BE2C (cell line): ENCODE results near the gene LRRC7.

Experiments
- DNase-seq: peaks from one replicate; pipeline ENCODE4 v3.0.0-alpha.2; 2020
- H3K27me3 ChIP-seq: fragments of 250-450 bp; sonication (Bioruptor Pico); 2 replicates; pipeline ENCODE4 v1.5.1; 2020; ENCODE audit warnings: mild to moderate bottlenecking
- H3K36me3 ChIP-seq: fragments of 250-450 bp; sonication (Bioruptor Pico); 2 replicates; pipeline ENCODE4 v1.5.1; 2020; ENCODE audit warnings: mild to moderate bottlenecking
- H3K4me1 ChIP-seq: fragments of 250-450 bp; sonication (Bioruptor Pico); 2 replicates; pipeline ENCODE4 v1.5.1; 2020
- H3K4me3 ChIP-seq: 2 replicates; pipeline ENCODE4 v1.5.1; 2011; ENCODE audit warnings: low read depth, low read length
- H3K9me3 ChIP-seq: fragments of 250-450 bp; sonication (Bioruptor Pico); 2 replicates; pipeline ENCODE4 v1.5.1; 2020
- TF ChIP-seq, protein P1 (sequence below): IDR thresholded peaks from 2 replicates; pipeline ENCODE4 v1.5.1; 2012; ENCODE audit warnings: mild to moderate bottlenecking, low read depth, low read length

Gene LRRC7

GRCh38 chr1:70112838-70113237, 545.1 kb downstream of the LRRC7 start:
- H3K36me3 ChIP-seq = no peaks in the 10 kb centered on the region
- TF ChIP-seq, protein P1, sequence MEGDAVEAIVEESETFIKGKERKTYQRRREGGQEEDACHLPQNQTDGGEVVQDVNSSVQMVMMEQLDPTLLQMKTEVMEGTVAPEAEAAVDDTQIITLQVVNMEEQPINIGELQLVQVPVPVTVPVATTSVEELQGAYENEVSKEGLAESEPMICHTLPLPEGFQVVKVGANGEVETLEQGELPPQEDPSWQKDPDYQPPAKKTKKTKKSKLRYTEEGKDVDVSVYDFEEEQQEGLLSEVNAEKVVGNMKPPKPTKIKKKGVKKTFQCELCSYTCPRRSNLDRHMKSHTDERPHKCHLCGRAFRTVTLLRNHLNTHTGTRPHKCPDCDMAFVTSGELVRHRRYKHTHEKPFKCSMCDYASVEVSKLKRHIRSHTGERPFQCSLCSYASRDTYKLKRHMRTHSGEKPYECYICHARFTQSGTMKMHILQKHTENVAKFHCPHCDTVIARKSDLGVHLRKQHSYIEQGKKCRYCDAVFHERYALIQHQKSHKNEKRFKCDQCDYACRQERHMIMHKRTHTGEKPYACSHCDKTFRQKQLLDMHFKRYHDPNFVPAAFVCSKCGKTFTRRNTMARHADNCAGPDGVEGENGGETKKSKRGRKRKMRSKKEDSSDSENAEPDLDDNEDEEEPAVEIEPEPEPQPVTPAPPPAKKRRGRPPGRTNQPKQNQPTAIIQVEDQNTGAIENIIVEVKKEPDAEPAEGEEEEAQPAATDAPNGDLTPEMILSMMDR = peak; percentile 40
- no peaks in the 10 kb centered on the region for H3K9me3 ChIP-seq
- no peaks in the 10 kb centered on the region for H3K27me3 ChIP-seq
- no peak overlapping the region for H3K4me3 ChIP-seq
- no peaks in the 10 kb centered on the region for H3K4me1 ChIP-seq
- peak; percentile 5 for DNase-seq

DNA sequence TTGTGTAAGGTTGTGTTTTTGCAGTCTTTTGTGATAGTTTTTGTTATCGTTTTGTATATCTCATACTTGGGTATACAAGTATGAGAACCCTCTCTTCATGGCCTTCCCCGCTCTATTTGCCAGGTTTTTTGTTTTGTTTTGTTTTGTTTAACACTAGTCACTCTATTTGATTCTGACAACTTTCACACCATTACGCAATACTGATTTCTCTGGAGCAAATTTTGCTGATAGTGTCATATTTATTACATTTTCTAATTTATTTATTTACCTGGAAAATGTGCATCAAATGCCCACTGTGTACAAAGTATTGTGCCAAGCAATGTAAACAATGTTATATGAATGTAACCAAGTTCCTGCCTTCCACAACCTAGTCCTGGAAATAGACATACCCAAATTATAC, 547.6 kb downstream of the LRRC7 start:
- TF ChIP-seq, protein P1 = no peak
- Histone ChIP-seq H3K4me3 (no peak overlapping the region), H3K27me3 (no peaks in the 10 kb centered on the region), H3K9me3 (no peaks in the 10 kb centered on the region), H3K36me3 (no peaks in the 10 kb centered on the region), H3K4me1 (no peaks in the 10 kb centered on the region)
- no peak for DNase-seq

GRCh38 chr1:70117046-70117445, 549.3 kb downstream of the LRRC7 start:
- DNase-seq = no peak
- Histone ChIP-seq H3K9me3 (no peaks in the 10 kb centered on the region), H3K4me1 (no peaks in the 10 kb centered on the region), H3K36me3 (no peaks in the 10 kb centered on the region), H3K27me3 (peaks cover 5% of the 10 kb centered on the region; the same call in 1 of the 2 replicates), H3K4me3 (no peak overlapping the region)
- TF ChIP-seq, protein P1 = no peak

DNA sequence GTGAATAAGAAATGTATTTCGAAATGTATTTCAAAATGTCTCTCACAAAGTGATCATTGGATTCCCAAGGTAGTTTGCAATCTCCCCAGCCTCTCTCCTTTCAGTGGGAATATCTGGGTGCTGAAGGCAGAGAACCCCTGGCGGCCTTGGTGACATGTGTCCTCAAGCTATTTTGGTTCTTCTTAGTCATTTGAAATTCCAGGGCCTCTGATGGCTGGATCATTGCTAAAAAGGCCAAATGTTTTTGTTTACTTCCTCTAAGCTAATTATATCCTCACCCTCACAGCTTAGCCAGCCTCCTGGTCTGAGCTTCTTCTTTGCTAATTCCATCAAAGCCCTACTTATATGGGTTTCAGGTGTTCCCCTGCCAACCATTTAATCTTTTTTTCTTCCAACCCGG, 566.4 kb downstream of the LRRC7 start:
- no peak for DNase-seq
- Histone ChIP-seq H3K4me3 (no peak overlapping the region), H3K4me1 (no peaks in the 10 kb centered on the region), H3K9me3 (no peaks in the 10 kb centered on the region), H3K36me3 (no peaks in the 10 kb centered on the region), H3K27me3 (no peaks in the 10 kb centered on the region)
- TF ChIP-seq, protein P1 = no peak

DNA sequence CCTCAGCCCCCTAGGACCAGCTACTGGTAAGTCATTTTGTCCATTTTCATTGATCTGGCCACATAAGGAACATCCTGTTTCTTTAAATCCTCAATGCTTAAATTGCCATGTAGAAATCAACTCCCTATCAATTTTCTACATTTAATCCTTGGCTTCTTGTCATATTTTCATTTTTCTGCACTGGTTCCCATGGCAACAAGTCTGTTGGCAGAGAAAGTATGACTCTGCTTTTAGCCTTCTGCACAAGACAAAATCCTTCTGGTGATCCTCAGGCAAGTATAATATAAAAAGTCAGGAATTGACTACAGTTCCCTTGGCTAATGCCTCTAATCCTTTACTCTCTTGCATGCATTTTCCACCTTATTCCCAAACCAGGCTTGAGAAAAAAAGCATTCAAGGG, 572.6 kb downstream of the LRRC7 start:
- Histone ChIP-seq H3K4me3 (no peak overlapping the region), H3K36me3 (no peaks in the 10 kb centered on the region), H3K4me1 (no peaks in the 10 kb centered on the region), H3K9me3 (no peaks in the 10 kb centered on the region), H3K27me3 (no peaks in the 10 kb centered on the region)
- DNase-seq = no peak
- TF ChIP-seq, protein P1 = no peak

- no peaks in the 10 kb centered on the region for H3K36me3 ChIP-seq
- TF ChIP-seq, protein P1 = no peak
- no peaks in the 10 kb centered on the region for H3K4me1 ChIP-seq
- no peaks in the 10 kb centered on the region for H3K9me3 ChIP-seq
- H3K27me3 ChIP-seq = no peaks in the 10 kb centered on the region
- H3K4me3 ChIP-seq = no peak overlapping the region
- DNase-seq = no peak
These were observed 573.2 kb downstream of the LRRC7 start for GRCh38 chr1:70140894-70141293.
